Progenitor cell of endocrine pancreas (in vitro differentiated cells): ENCODE results near the gene GLUL. TPM values are rescaled to one million over a fixed set of nuclear protein-coding genes. Genes with fewer than 3 reads are reported as not detected.
"Not testable (repeated sequence)": the region's sequence is repeated elsewhere in the genome, so short reads cannot be mapped to it uniquely, and the experiment has no call there.

Experiments used
- DNase-seq: peaks from one replicate; pipeline ENCODE4 v3.0.0; 2021; ENCODE audit warnings: low spot score; ENCODE audit not compliant: unreplicated experiment
- H3K27ac Mint-ChIP-seq: 2 replicates; pipeline ENCODE4 v1.8.0; 2021; ENCODE audit warnings: mild to moderate bottlenecking, moderate library complexity, mixed read lengths
- H3K27me3 Mint-ChIP-seq: 2 replicates; pipeline ENCODE4 v1.8.0; 2021; ENCODE audit warnings: mixed read lengths
- H3K36me3 Mint-ChIP-seq: 2 replicates; pipeline ENCODE4 v1.8.0; 2022; ENCODE audit warnings: mixed read lengths; ENCODE audit not compliant: insufficient read depth
- H3K4me1 Mint-ChIP-seq: 2 replicates; pipeline ENCODE4 v1.8.0; 2021; ENCODE audit warnings: low read depth, mixed read lengths
- H3K4me3 Mint-ChIP-seq: 2 replicates; pipeline ENCODE4 v1.8.0; 2021; ENCODE audit warnings: low read depth, mild to moderate bottlenecking, moderate library complexity, mixed read lengths
- H3K9me3 Mint-ChIP-seq: 2 replicates; pipeline ENCODE4 v1.8.0; 2021; ENCODE audit warnings: low read depth, mixed read lengths
- total RNA-seq: library from RNA; stranded (reverse); gene quantifications from 2 replicates; pipeline ENCODE4 v1.2.1, GENCODE V29; 2021
- TF ChIP-seq, protein P1 (sequence below): fragments of 200-600 bp; sonication (generic); IDR thresholded peaks from one replicate; pipeline ENCODE4 v1.5.0; 2021; ENCODE audit warnings: antibody characterized with exemption, mild to moderate bottlenecking; ENCODE audit not compliant: unreplicated experiment

GLUL gene
- total RNA-seq, 1 donor from 2014 or later, result 734 TPM

DNA sequence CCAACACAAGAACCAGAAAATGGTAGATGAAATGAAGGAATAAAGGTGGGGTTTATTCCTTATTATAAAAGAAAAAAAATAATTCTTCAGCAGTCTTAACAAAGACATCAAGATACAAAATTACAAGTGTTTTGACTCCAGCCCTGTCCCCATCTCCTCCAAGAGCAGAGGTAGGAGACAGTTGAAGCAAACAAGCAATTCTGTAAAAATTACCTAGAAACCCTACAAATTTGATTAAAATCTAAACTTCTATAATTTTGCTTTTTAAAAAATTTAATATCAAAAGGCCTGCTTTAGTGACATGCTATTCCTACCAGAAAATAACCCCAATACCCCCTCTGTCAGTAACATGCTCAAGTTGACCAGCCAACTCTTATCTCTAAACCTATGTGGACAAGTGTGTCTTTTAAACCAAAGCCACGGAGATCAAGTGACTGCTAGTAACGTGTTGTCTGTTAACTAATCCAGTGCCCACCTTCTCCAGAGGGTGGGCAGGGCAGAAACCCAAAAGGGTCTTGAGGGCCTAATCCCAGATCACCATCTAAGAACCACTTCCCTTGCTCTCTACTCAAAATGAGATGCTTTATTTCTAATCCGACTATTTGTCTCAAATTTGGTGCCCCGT is 8.4 kb downstream of the GLUL start:
- TF ChIP-seq, protein P1, sequence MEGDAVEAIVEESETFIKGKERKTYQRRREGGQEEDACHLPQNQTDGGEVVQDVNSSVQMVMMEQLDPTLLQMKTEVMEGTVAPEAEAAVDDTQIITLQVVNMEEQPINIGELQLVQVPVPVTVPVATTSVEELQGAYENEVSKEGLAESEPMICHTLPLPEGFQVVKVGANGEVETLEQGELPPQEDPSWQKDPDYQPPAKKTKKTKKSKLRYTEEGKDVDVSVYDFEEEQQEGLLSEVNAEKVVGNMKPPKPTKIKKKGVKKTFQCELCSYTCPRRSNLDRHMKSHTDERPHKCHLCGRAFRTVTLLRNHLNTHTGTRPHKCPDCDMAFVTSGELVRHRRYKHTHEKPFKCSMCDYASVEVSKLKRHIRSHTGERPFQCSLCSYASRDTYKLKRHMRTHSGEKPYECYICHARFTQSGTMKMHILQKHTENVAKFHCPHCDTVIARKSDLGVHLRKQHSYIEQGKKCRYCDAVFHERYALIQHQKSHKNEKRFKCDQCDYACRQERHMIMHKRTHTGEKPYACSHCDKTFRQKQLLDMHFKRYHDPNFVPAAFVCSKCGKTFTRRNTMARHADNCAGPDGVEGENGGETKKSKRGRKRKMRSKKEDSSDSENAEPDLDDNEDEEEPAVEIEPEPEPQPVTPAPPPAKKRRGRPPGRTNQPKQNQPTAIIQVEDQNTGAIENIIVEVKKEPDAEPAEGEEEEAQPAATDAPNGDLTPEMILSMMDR, result no peak
- Mint-ChIP-seq H3K4me1 (peaks cover 34% of the 10 kb centered on the region), H3K27me3 (no peaks in the 10 kb centered on the region), H3K4me3 (no peak overlapping the region), H3K9me3 (no peaks in the 10 kb centered on the region), H3K36me3 (peaks cover 57% of the 10 kb centered on the region), H3K27ac (no peak overlapping the region)
- DNase-seq, result no peak

DNA sequence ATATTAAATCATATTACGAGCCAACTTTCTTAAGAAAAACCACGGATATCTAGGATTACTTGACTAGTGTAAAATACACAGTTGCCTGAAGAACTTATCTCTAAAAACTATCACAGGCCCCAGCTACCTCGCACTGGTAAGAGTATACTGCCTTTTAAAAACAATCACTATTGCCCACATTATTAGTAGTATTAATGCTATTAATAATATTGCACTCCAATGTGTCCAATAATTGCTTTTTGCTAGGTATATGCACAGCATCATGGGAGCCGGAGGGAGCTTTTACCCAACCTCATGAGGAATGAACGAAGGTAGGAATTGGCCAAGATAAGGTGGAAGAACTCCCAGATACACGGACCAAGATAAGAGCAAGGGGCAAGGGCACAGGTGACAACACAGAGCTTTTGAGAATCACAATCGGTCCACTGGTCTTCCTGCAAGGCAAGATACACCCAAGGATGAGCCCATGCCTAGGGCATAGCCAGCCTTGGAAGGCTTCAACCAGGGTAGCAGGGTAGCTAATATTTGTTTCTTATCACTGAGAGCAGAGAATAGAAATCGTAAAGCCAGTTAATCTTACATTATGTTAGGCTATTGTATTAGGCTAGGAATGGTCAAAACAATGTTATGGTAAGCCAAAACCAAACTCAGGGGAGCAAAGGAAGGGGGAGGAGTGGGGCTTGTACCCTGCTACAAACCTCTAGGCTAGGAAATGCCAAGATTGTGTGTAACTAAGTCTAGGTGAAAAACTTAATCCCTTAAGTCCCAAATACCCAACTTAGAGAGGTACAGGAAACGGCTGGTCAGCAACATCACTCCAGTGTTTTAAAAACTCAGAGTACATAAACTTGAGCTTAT is 9.4 kb downstream of the GLUL start:
- DNase-seq, result no peak
- Mint-ChIP-seq H3K4me1 (peaks cover 26% of the 10 kb centered on the region), H3K27ac (peak overlapping the region; percentile 76), H3K36me3 (peaks cover 50% of the 10 kb centered on the region), H3K9me3 (no peaks in the 10 kb centered on the region), H3K4me3 (no peak overlapping the region), H3K27me3 (no peaks in the 10 kb centered on the region)
- TF ChIP-seq, protein P1, result no peak

DNA sequence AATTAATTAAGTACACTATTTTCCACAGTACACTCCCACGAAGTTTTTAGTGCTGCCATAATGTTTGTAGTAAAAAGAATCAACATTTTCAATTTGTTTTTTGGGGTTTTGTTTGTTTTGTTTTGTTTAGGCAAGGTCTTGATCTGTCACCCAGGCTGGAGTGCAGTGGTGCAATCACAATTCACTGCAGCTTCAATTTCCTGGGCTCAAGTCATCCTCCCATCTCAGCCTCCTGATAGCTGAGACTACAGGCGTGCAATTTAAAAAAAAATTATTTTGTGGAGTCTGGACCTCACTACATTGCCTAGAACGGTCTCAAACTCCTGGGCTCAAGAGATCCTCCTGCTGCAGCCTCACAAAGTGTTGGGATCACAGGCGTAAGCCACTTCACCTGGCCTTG is 11.4 kb downstream of the GLUL start:
- peak overlapping the region; percentile 45 for H3K27ac Mint-ChIP-seq
- no peak for DNase-seq

DNA sequence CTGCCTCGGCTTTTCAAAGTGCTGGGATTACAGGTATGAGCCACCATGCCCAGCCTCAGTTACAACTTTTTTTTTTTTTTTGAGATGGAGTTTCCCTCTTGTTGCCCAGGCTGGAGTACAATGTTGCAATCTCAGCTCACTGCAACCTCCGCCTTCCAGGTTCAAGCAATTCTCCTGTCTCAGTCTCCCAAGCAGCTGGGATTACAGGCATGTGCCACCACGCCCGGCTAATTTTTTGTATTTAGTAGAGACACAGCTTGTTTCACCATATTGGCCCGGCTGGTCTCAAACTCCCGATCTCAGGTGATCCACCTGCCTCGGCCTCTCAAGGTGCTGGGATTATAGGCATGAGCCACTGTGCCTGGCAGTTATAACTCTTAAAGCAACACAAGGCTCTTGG is 11.8 kb downstream of the GLUL start:
- H3K36me3 Mint-ChIP-seq, result peaks cover 30% of the 10 kb centered on the region
- not testable (repeated sequence) for H3K9me3 Mint-ChIP-seq, H3K4me3 Mint-ChIP-seq, H3K27me3 Mint-ChIP-seq, DNase-seq
- H3K27ac Mint-ChIP-seq, result peak overlapping the region; percentile 45
- H3K4me1 Mint-ChIP-seq, result peaks cover 15% of the 10 kb centered on the region

More for the DNA sequence above, 11.4 kb downstream of the GLUL start:
- Mint-ChIP-seq H3K36me3 (peaks cover 32% of the 10 kb centered on the region), H3K27me3 (no peaks in the 10 kb centered on the region), H3K4me1 (peaks cover 15% of the 10 kb centered on the region), H3K9me3 (no peaks in the 10 kb centered on the region), H3K4me3 (no peak overlapping the region)
- TF ChIP-seq, protein P1, result no peak

DNA sequence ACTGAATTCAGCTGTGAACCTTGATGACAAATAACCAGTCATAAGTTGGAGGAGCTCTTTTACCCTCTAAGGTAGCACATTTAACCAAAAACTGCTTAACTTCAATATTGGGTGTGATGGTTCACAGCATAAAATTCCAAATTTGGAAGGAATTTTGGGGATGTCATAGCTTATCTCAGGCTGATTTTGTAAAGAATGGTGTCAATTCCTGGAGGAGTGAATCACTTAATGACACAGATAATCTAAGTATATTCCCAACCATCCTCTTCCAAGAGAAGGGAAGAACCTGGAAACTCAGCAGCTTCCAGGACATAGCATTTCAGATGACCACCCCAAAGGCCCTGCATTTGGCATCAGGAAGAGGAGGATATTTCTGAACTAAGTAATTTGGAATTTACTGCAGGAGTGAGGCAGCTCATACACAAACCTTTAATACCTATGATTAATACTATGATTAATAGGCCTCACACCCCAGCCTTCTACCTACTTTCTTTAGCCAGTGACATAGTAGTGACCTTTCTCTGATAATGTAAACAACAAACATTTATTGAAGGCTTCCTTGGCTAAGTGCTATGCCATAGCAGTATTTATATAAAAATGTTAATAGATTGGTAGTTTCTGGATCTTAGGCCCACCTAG is 14.5 kb downstream of the GLUL start:
- Mint-ChIP-seq H3K27ac (no peak overlapping the region), H3K4me3 (no peak overlapping the region), H3K27me3 (no peaks in the 10 kb centered on the region), H3K9me3 (no peaks in the 10 kb centered on the region), H3K4me1 (peaks cover 7% of the 10 kb centered on the region), H3K36me3 (peaks cover 8% of the 10 kb centered on the region)
- TF ChIP-seq, protein P1, result no peak
- DNase-seq, result no peak
